Calu3 (cell line): ENCODE results near the gene ESF1. TPM values are rescaled to one million over a fixed set of nuclear protein-coding genes. Genes with fewer than 3 reads are reported as not detected.

ENCODE experiments used
- BruUV-seq: library from RNA; stranded (reverse); fragments of 400-500 nt; replicated peaks from 2 replicates; lab custom pipeline; 2021; lab: Mats Ljungman, UMichigan
- CTCF ChIA-PET: fragments of 300-600 bp; sonication (Branson Sonifier 250); formaldehyde crosslinking; loops from one replicate; lab custom pipeline; 2022; ENCODE audit warnings: antibody characterized with exemption; lab: Charles Lee
- DNase-seq: peaks from one replicate; pipeline ENCODE4 v3.0.0; 2022
- H3K27ac Mint-ChIP-seq: one replicate; pipeline ENCODE4 v1.8.0; 2022; ENCODE audit warnings: mixed read lengths; ENCODE audit not compliant: unreplicated experiment
- H3K27me3 Mint-ChIP-seq: one replicate; pipeline ENCODE4 v1.8.0; 2022; ENCODE audit warnings: mixed read lengths; ENCODE audit not compliant: unreplicated experiment
- H3K36me3 Mint-ChIP-seq: one replicate; pipeline ENCODE4 v1.8.0; 2022; ENCODE audit warnings: mild to moderate bottlenecking, moderate library complexity, mixed read lengths; ENCODE audit not compliant: insufficient read depth, unreplicated experiment
- H3K4me1 Mint-ChIP-seq: one replicate; pipeline ENCODE4 v1.8.0; 2022; ENCODE audit warnings: mild to moderate bottlenecking, low read depth, mixed read lengths; ENCODE audit not compliant: unreplicated experiment
- H3K4me3 Mint-ChIP-seq: one replicate; pipeline ENCODE4 v1.8.0; 2022; ENCODE audit warnings: mild to moderate bottlenecking, low read depth, moderate library complexity, mixed read lengths; ENCODE audit not compliant: unreplicated experiment
- H3K9me3 Mint-ChIP-seq: one replicate; pipeline ENCODE4 v1.8.0; 2022; ENCODE audit warnings: low read depth, mixed read lengths; ENCODE audit not compliant: unreplicated experiment
- intact Hi-C: fragments of 100-400 bp; cut with micrococcal nuclease; formaldehyde crosslinking; loops from one replicate; pipeline ENCODE4 v1.10.0; 2022; ENCODE audit not compliant: unreplicated experiment
- total RNA-seq: library from RNA; stranded (reverse); gene quantifications from 2 replicates; pipeline ENCODE4 v1.2.3, GENCODE V29; 2022
- TF ChIP-seq, protein P1 (sequence below): fragments of 200-600 bp; IDR thresholded peaks from one replicate; pipeline ENCODE4 v1.8.0; 2022; ENCODE audit warnings: antibody characterized with exemption; ENCODE audit not compliant: unreplicated experiment

Gene ESF1
- total RNA-seq, 1 experiment from 2014 or later = 14.7 TPM

DNA sequence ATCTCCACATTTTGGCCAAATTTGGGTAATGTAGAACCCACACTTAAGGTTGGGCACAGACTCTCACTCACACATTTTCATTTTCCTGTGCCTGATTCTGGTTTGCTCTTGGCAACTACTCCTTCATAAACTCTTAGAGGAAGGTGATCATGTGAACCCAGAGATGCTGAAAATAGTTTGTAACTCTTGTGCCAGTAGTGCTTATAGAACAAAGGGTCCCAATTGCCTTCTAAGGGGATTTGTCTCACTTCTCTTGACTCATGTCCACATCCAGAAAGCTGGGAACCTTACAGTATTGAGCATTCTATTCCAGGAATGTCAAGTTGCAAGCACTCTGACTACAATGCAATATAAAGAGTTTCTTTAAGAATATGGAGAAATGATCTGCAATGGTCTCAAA is 84.0 kb downstream of the ESF1 start:
- no peaks in the 10 kb centered on the region for H3K27me3 Mint-ChIP-seq
- no TSS peak for BruUV-seq
- no peaks in the 10 kb centered on the region for H3K36me3 Mint-ChIP-seq
- CTCF ChIA-PET = interaction anchor here (0.6 kb wide), 1 partner anchor 48 kb away, joined by 6 read pairs; no protein-coding TSS in a partner anchor
- H3K27ac Mint-ChIP-seq = no peak overlapping the region
- intact Hi-C loops = no loop called here
- TF ChIP-seq, protein P1, sequence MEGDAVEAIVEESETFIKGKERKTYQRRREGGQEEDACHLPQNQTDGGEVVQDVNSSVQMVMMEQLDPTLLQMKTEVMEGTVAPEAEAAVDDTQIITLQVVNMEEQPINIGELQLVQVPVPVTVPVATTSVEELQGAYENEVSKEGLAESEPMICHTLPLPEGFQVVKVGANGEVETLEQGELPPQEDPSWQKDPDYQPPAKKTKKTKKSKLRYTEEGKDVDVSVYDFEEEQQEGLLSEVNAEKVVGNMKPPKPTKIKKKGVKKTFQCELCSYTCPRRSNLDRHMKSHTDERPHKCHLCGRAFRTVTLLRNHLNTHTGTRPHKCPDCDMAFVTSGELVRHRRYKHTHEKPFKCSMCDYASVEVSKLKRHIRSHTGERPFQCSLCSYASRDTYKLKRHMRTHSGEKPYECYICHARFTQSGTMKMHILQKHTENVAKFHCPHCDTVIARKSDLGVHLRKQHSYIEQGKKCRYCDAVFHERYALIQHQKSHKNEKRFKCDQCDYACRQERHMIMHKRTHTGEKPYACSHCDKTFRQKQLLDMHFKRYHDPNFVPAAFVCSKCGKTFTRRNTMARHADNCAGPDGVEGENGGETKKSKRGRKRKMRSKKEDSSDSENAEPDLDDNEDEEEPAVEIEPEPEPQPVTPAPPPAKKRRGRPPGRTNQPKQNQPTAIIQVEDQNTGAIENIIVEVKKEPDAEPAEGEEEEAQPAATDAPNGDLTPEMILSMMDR = no peak
- H3K4me3 Mint-ChIP-seq = no peak overlapping the region
- DNase-seq = no peak
- no peaks in the 10 kb centered on the region for H3K4me1 Mint-ChIP-seq
- H3K9me3 Mint-ChIP-seq = no peaks in the 10 kb centered on the region

DNA sequence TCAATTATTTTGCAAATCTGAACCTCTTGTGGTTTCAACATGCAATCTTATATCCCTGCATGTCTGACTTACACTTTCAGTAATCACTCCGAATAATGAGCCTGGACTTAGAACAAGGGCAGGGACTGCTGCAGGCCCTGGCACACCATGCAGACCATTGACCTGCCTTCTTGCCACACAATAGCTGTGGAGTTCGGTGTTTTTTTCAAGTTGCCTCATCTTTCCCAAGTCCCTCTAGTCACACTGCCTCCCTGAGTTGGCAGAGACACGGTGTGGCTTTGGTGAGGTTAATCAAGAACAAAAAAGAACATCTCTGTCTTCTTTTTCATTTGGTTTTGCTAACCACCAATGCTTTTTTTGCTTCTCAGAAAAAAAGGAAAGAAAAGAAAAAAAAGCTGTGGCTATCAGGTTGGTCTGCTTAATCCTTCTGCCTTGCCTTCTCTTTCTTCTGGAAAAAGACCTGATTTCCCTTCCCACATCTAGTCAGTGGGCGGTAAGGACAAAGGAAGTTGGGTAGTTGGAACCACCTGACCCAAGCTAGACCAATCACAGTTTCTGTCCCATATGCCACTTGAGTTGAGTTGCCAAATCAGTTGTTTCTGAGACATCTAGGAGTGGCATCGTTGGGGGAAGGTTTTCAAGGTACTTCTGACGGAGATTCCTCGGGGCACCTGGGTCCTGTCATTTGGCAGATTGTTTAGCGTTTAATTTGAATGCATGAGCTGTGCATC is 90.1 kb downstream of the ESF1 start:
- Mint-ChIP-seq H3K27me3 (no peaks in the 10 kb centered on the region), H3K4me3 (no peak overlapping the region), H3K27ac (no peak overlapping the region), H3K36me3 (no peaks in the 10 kb centered on the region), H3K9me3 (no peaks in the 10 kb centered on the region), H3K4me1 (no peaks in the 10 kb centered on the region)
- no peak for DNase-seq
- intact Hi-C loops = no loop called here
- CTCF ChIA-PET = no interaction called here
- BruUV-seq = no TSS peak
- TF ChIP-seq, protein P1 = no peak

DNA sequence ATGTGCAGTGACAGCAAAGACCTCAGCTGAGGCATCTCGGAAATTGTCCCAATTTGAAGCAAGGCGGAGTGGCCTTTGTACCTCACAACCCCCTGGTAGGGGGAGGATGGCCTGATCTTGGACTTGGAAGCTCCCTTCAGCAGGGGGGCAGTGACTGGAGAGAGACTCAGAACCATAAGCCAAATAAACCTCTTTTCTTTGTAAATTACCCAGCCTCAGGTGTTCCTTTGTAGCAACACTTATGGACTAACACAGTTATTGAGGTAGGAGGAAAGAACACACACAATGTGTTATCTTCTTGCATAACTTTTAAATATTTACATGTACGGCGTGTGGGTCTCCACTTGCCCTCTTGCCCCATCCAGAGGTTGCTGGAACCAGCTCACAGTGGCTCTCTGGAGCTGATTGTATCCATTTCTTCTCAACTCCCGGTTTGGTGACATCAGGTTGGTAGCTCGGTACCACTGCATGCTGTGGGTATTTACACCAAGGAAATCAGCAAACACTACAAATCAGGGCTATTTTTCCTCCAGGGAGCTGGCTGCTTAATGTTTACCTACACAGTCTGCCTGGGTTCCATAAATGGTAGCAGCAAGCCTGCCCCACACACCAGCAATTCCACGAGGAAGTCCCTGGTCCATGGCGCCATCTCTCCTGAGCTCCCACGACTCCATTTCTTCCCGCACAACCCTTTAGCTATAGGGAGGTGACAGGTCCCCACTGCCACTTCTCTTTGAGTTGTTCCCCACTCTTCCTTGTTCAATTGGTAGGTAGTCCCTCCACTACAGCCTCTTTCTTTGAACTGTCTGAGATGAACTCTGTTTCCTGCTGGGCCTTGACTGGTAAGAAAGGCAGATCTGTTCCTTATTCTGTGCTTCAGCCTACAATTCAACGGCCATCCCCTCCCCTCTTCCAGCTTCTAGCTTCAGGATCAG is 91.7 kb downstream of the ESF1 start:
- TF ChIP-seq, protein P1 = no peak
- CTCF ChIA-PET = no interaction called here

DNA sequence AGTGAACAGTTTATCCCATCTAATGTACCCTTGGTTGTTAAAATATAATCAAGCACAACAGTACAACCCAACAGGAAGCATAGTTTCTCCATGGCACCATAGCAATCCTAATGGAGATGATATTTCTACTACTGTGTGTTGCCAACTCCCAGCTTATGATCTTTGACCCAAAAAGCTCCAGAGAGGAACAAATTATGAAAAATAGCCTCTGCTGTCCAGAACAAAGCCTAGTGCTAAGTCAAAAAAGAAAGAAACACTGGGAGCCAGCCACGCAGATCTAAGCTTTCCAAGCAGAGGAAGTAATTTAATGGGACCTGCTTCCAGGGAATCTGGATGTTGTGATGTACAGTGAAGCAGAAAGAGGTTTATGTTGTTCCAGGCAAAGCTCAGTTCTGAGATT is 93.8 kb downstream of the ESF1 start:
- Mint-ChIP-seq H3K27me3 (no peaks in the 10 kb centered on the region), H3K4me1 (no peaks in the 10 kb centered on the region), H3K4me3 (no peak overlapping the region), H3K9me3 (no peaks in the 10 kb centered on the region), H3K27ac (no peak overlapping the region), H3K36me3 (no peaks in the 10 kb centered on the region)
- no peak for DNase-seq
- CTCF ChIA-PET = no interaction called here
- intact Hi-C loops = no loop called here
- BruUV-seq = no TSS peak
- TF ChIP-seq, protein P1 = no peak

More for the DNA sequence above, 91.7 kb downstream of the ESF1 start:
- intact Hi-C loops = no loop called here
- H3K27me3 Mint-ChIP-seq = no peaks in the 10 kb centered on the region
- H3K27ac Mint-ChIP-seq = no peak overlapping the region
- H3K4me1 Mint-ChIP-seq = no peaks in the 10 kb centered on the region
- no peaks in the 10 kb centered on the region for H3K36me3 Mint-ChIP-seq
- no TSS peak for BruUV-seq
- DNase-seq = no peak
- no peaks in the 10 kb centered on the region for H3K9me3 Mint-ChIP-seq
- no peak overlapping the region for H3K4me3 Mint-ChIP-seq
